SH-SY5Y (cell line): ENCODE measurements around the gene ACSM3.

Experiments
- GATA2 ChIP-seq: IDR thresholded peaks from 2 replicates; pipeline ENCODE4 v1.6.1; 2011; ENCODE audit warnings: mild to moderate bottlenecking, low read depth, low read length
- GATA3 ChIP-seq: IDR thresholded peaks from 2 replicates; pipeline ENCODE4 v1.6.1; 2011; ENCODE audit warnings: low read depth, mild to moderate bottlenecking, low read length, moderate library complexity

DNA sequence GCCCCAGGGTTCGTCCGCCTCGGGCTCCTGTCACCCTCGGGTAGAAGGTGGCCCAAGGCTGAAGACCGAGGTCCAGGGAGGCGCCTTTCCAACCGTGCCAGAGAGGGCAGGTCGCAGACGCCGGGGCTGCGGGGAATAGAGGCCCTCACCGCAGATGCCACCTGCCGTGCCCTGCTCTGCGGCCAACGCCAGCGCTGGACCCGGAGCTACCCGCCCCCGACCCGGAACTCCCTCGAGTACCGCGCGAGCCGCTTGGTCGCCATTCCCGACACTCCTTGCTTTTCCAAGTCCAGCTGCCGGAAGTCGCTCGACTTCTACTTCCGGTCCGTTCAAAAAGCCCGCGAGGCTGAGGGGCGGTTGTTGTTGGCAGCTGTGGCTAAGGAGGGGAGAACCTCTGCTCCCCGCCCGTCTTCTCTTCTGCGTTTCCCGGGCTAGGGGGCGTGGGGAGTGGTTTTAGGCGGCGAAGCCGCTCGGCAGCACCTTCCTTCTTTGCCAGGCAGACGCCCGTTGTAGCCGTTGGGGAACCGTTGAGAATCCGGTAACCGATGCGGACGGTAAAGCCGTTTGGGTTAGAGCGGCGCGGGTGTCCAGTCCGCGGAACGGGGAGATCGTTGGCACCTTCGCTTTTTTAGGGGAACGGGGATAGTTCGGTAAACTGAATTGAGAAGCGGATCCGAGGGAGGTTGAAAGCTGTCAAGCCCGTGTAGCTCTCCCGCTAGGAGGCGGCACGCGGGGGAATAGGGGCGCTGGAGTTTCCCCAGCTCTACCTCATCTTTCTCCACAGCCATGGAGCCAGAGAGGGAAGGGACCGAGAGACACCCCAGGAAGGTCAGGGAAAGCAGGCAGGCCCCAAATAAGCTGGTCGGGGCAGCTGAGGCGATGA is 42.6 kb downstream of the ACSM3 start, which contains the start of the genes ERI2 and REXO5:
- TF ChIP-seq GATA3, result no peak
- no peak for TF ChIP-seq GATA2
